HepG2 (cell line): ENCODE measurements around the gene GTF2H3. TPM values are rescaled to one million over a fixed set of nuclear protein-coding genes. Genes with fewer than 3 reads are reported as not detected.
A peak's percentile ranks its signal among the peaks of the same experiment; 100 is the strongest.

Experiments used
- BCL6 ChIP-seq: IDR thresholded peaks from 2 replicates; pipeline ENCODE4 v1.6.1; 2016; ENCODE audit warnings: missing genetic modification reagents, missing compliant biosample characterization
- E2F5 ChIP-seq: sonication (generic); formaldehyde crosslinking; conservative IDR thresholded peaks from 2 replicates; pipeline ENCODE4 v1.4.0; 2020; ENCODE audit warnings: missing genetic modification reagents
- ELF4 ChIP-seq: sonication (generic); formaldehyde crosslinking; IDR thresholded peaks from 2 replicates; pipeline ENCODE4 v1.5.0; 2020; ENCODE audit warnings: missing genetic modification reagents, mild to moderate bottlenecking, moderate library complexity, borderline replicate concordance
- GFI1 ChIP-seq: sonication (generic); formaldehyde crosslinking; IDR thresholded peaks from 2 replicates; pipeline ENCODE4 v1.5.0; 2020; ENCODE audit warnings: missing genetic modification reagents, mild to moderate bottlenecking, borderline replicate concordance
- HES4 ChIP-seq: sonication (generic); formaldehyde crosslinking; IDR thresholded peaks from 2 replicates; pipeline ENCODE4 v1.9.0; 2021; ENCODE audit warnings: mild to moderate bottlenecking, missing genetic modification reagents, borderline replicate concordance
- HIVEP1 ChIP-seq: sonication (generic); formaldehyde crosslinking; IDR thresholded peaks from 2 replicates; pipeline ENCODE4 v1.4.0; 2020; ENCODE audit warnings: mild to moderate bottlenecking, missing genetic modification reagents
- RXRB ChIP-seq: IDR thresholded peaks from 2 replicates; pipeline ENCODE4 v1.6.1; 2016; ENCODE audit warnings: borderline replicate concordance, missing genetic modification reagents, missing compliant biosample characterization
- ZBTB14 ChIP-seq: sonication (generic); formaldehyde crosslinking; IDR thresholded peaks from 2 replicates; pipeline ENCODE4 v1.4.0; 2020; ENCODE audit warnings: missing genetic modification reagents
- ZFP82 ChIP-seq: sonication (generic); formaldehyde crosslinking; IDR thresholded peaks from 2 replicates; pipeline ENCODE4 v1.5.1; 2020; ENCODE audit warnings: mild to moderate bottlenecking, missing genetic modification reagents, borderline replicate concordance
- ZNF143 ChIP-seq: sonication (generic); formaldehyde crosslinking; IDR thresholded peaks from 2 replicates; pipeline ENCODE4 v1.4.0; 2020; ENCODE audit warnings: missing genetic modification reagents
- ZZZ3 ChIP-seq: sonication (generic); formaldehyde crosslinking; IDR thresholded peaks from 2 replicates; pipeline ENCODE4 v1.4.0; 2020; ENCODE audit warnings: missing genetic modification reagents, mild to moderate bottlenecking, borderline replicate concordance
- polyA plus RNA-seq, 8 experiments: library from polyadenylated mRNA; depleted of rRNA in 3 of 8; stranded (reverse) in 7 of 8; unstranded in 1 of 8; fragments of >200 nt; fragmentation: Illumina TruSeq in 4 of 8; extraction: Trizol in 4 of 8; gene quantifications; 2 replicates each; pipeline versions ENCODE4 v1.2.1 to v1.2.3, GENCODE V29; 2011 to 2016; ENCODE audit warnings: low read depth in 4 of 8, missing spikeins in 1 of 8, mixed read lengths in 1 of 8; ENCODE audit not compliant: insufficient read depth in 1 of 8
- total RNA-seq, 5 experiments: library from RNA; depleted of rRNA; stranded (reverse); fragments of >200 nt; fragmentation: Illumina TruSeq; extraction: Trizol; gene quantifications; 2 replicates each; pipeline ENCODE4 v1.2.3, GENCODE V29; 2016; ENCODE audit warnings: low read depth in 1 of 5
- TF ChIP-seq, protein P1 (sequence below): IDR thresholded peaks from 2 replicates; pipeline ENCODE4 v1.6.1; 2012; ENCODE audit warnings: low read length, improper control_type of control experiment
- TF ChIP-seq, protein P2 (sequence below): sonication (generic); formaldehyde crosslinking; IDR thresholded peaks from 2 replicates; pipeline ENCODE4 v1.4.0; 2020; ENCODE audit warnings: missing genetic modification reagents, mild to moderate bottlenecking, borderline replicate concordance
- TF ChIP-seq, protein P3 (sequence below): IDR thresholded peaks from 2 replicates; pipeline ENCODE4 v1.6.1; 2016; ENCODE audit warnings: missing biosample characterization, missing genetic modification reagents, low read depth
- TF ChIP-seq, protein P4 (sequence below): sonication (generic); formaldehyde crosslinking; IDR thresholded peaks from 2 replicates; pipeline ENCODE4 v1.4.0; 2020; ENCODE audit warnings: mild to moderate bottlenecking, missing genetic modification reagents

GTF2H3 gene
- total and polyA plus RNA-seq, 2 of the 13 experiments (the other 11 are each of a cell fraction or from before 2014, with no cell fraction given): 35.8 to 58.8 TPM

GRCh38 chr12:123601602-123602489, 31.8 kb upstream of the GTF2H3 start, which contains the start of gene DDX55 (continued):
- TF ChIP-seq, protein P1, sequence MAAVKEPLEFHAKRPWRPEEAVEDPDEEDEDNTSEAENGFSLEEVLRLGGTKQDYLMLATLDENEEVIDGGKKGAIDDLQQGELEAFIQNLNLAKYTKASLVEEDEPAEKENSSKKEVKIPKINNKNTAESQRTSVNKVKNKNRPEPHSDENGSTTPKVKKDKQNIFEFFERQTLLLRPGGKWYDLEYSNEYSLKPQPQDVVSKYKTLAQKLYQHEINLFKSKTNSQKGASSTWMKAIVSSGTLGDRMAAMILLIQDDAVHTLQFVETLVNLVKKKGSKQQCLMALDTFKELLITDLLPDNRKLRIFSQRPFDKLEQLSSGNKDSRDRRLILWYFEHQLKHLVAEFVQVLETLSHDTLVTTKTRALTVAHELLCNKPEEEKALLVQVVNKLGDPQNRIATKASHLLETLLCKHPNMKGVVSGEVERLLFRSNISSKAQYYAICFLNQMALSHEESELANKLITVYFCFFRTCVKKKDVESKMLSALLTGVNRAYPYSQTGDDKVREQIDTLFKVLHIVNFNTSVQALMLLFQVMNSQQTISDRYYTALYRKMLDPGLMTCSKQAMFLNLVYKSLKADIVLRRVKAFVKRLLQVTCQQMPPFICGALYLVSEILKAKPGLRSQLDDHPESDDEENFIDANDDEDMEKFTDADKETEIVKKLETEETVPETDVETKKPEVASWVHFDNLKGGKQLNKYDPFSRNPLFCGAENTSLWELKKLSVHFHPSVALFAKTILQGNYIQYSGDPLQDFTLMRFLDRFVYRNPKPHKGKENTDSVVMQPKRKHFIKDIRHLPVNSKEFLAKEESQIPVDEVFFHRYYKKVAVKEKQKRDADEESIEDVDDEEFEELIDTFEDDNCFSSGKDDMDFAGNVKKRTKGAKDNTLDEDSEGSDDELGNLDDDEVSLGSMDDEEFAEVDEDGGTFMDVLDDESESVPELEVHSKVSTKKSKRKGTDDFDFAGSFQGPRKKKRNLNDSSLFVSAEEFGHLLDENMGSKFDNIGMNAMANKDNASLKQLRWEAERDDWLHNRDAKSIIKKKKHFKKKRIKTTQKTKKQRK: no peak
- TF ChIP-seq, protein P2, sequence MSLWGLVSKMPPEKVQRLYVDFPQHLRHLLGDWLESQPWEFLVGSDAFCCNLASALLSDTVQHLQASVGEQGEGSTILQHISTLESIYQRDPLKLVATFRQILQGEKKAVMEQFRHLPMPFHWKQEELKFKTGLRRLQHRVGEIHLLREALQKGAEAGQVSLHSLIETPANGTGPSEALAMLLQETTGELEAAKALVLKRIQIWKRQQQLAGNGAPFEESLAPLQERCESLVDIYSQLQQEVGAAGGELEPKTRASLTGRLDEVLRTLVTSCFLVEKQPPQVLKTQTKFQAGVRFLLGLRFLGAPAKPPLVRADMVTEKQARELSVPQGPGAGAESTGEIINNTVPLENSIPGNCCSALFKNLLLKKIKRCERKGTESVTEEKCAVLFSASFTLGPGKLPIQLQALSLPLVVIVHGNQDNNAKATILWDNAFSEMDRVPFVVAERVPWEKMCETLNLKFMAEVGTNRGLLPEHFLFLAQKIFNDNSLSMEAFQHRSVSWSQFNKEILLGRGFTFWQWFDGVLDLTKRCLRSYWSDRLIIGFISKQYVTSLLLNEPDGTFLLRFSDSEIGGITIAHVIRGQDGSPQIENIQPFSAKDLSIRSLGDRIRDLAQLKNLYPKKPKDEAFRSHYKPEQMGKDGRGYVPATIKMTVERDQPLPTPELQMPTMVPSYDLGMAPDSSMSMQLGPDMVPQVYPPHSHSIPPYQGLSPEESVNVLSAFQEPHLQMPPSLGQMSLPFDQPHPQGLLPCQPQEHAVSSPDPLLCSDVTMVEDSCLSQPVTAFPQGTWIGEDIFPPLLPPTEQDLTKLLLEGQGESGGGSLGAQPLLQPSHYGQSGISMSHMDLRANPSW (CRISPR knock-in tag): peak; percentile 66; the same call in 1 of the 2 replicates
- TF ChIP-seq BCL6 (CRISPR knock-in tag) (peak; percentile 70), HES4 (CRISPR knock-in tag) (0 out of 2 replicates have a peak, but pooled peaks have one; percentile 3), GFI1 (CRISPR knock-in tag) (no peak; the same call in 1 of the 2 replicates), ZZZ3 (CRISPR knock-in tag) (peak; percentile 84; the same call in 1 of the 2 replicates), ELF4 (CRISPR knock-in tag) (no peak), RXRB (peak; percentile 77), ZFP82 (CRISPR knock-in tag) (peak; percentile 96), ZNF143 (CRISPR knock-in tag) (peak; percentile 77), ZBTB14 (CRISPR knock-in tag) (peak; percentile 89), HIVEP1 (CRISPR knock-in tag) (peak; percentile 89), E2F5 (CRISPR knock-in tag) (peak; percentile 91)
- TF ChIP-seq, protein P3, sequence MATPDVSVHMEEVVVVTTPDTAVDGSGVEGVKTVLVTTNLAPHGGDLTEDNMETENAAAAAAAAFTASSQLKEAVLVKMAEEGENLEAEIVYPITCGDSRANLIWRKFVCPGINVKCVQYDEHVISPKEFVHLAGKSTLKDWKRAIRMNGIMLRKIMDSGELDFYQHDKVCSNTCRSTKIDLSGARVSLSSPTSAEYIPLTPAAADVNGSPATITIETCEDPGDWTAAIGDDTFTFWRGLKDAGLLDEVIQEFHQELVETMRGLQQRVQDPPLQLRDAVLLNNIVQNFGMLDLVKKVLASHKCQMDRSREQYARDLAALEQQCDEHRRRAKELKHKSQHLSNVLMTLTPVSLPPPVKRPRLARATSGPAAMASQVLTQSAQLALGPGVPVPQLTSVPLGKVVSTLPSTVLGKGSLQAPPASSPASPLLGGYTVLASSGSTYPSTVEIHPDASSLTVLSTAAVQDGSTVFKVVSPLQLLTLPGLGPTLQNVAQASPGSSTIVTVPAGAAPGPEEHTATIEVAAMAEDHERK (CRISPR knock-in tag): no peak
- TF ChIP-seq, protein P4, sequence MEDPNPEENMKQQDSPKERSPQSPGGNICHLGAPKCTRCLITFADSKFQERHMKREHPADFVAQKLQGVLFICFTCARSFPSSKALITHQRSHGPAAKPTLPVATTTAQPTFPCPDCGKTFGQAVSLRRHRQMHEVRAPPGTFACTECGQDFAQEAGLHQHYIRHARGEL (CRISPR knock-in tag): peak; percentile 67; the same call in 1 of the 2 replicates
